ENCODE results near the gene DHPS.
"Not testable (repeated sequence)": the region's sequence is repeated elsewhere in the genome, so short reads cannot be mapped to it uniquely, and the experiment has no call there.

The DHPS gene

GRCh38 chr19:12708641-12709040 lies 27.0 kb upstream of the DHPS start:
- H3K4me3 ChIP-seq (ENCODE audit: low read length) = no peak overlapping the region
- DNase-seq (ENCODE audit: low read depth, low spot score) = no peak

GRCh38 chr19:12706332-12706718 lies 24.6 kb upstream of the DHPS start:
- DNase-seq (ENCODE audit: low read depth, low spot score) = no peak
- no peak overlapping the region for H3K4me3 ChIP-seq (ENCODE audit: low read length)

- no peak overlapping the region for H3K4me3 ChIP-seq (ENCODE audit: low read length)
These were observed 24.1 kb upstream of the DHPS start for GRCh38 chr19:12705654-12706331.

GRCh38 chr19:12705169-12705568 lies 23.5 kb upstream of the DHPS start:
- no peak for DNase-seq (ENCODE audit: low read depth, low spot score)
- no peak overlapping the region for H3K4me3 ChIP-seq (ENCODE audit: low read length)

More at GRCh38 chr19:12705654-12706331, 24.1 kb upstream of the DHPS start:
- DNase-seq (ENCODE audit: low read depth, low spot score) = no peak

GRCh38 chr19:12703046-12703445 lies 21.4 kb upstream of the DHPS start:
- DNase-seq (ENCODE audit: low read depth, low spot score) = peak; percentile 83
- H3K4me3 ChIP-seq (ENCODE audit: low read length) = no peak overlapping the region

GRCh38 chr19:12701596-12702282 lies 20.1 kb upstream of the DHPS start:
- H3K4me3 ChIP-seq (ENCODE audit: low read length) = no peak overlapping the region
- DNase-seq (ENCODE audit: low read depth, low spot score) = no peak

- DNase-seq (ENCODE audit: low read depth, low spot score) = no peak
- no peak overlapping the region for H3K4me3 ChIP-seq (ENCODE audit: low read length)
These were observed 16.5 kb upstream of the DHPS start for GRCh38 chr19:12698138-12698537.

- DNase-seq (ENCODE audit: low read depth, low spot score); H3K4me3 ChIP-seq (ENCODE audit: low read length): not testable (repeated sequence)
These were observed 15.7 kb upstream of the DHPS start for GRCh38 chr19:12697425-12697824.

DNA sequence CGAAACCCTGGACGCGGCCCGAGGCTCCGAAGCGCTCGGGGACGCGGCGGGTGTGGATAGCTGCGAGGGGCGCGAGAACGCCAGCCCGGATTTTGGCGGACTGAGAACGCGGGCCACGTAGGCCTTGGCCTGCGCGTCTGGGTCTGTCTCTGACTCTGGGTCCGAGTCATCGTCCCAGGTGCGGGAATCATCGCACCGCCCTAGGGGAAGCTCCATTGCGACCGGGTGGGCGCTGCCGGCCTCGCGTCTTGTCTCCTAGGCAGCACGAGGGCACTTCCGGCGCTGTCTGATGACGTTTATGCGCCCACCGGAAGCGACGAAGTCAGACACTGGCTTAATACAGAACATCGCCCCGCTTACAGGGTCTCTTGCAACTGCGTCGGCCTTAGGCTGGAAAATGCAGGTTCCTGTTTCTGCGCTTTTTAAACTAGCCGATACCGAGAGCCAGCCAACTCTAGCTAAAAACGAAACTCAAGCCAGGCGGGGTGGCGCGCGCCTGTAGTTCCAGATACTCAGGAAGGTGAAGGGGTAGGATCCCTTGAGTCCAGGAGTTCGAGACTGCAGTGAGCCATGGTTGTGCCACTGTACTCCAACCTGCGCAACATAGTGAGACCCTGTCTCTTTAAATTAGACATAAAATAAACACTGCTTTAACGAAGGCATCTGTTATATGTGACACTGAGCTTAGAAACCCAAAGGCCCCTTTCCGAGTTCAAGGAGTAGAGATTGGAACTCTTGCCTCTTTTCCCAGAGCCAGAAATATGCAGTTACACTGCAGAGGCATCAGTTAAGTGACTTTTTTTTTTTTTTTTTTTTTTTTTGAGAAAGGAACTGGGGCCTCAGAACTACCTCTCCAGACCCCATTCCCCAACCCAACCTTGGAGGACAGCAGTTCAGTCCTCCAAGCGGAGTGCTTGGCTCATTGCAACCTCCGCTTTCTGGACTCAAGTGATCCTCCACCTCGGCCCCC lies 15.0 kb upstream of the DHPS start, which contains the start of gene FBXW9:
Gene FBXW9 (minus strand): TSS at position 266 of the 970 bp plus-strand sequence. CDS start 50 bp downstream, at position 216.
- peak within 1 kb of the TSS; percentile 86 for H3K4me3 ChIP-seq (ENCODE audit: low read length)
- DNase-seq (ENCODE audit: low read depth, low spot score) = peak; percentile 96

GRCh38 chr19:12695997-12696365 lies 14.3 kb upstream of the DHPS start:
- no peak for DNase-seq (ENCODE audit: low read depth, low spot score)
- H3K4me3 ChIP-seq (ENCODE audit: low read length) = peak overlapping the region; percentile 86

- H3K4me3 ChIP-seq (ENCODE audit: low read length) = peak overlapping the region; percentile 86
- no peak for DNase-seq (ENCODE audit: low read depth, low spot score)
These were observed 13.8 kb upstream of the DHPS start for GRCh38 chr19:12695514-12695913.

DNA sequence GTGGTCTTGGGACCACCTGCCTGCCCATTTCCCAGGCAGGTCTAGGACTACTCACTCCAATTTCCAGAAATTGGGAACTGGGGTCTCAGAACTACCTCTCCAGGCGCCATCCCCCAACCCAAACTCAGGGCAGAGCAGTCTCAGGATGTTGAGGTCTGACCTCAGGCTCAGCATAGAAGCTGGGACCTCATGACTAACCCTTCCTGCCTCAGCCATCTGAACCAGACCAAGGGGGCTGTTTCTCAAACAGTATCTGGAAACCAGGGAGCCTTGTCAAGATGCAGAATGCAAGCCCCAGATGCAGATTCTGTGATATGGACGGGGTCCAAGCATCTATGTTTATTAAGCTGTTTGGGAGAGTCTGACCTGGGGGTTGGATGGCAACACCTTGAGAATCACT lies 13.4 kb upstream of the DHPS start:
- no peak for DNase-seq (ENCODE audit: low read depth, low spot score)
- no peak overlapping the region for H3K4me3 ChIP-seq (ENCODE audit: low read length)

DNA sequence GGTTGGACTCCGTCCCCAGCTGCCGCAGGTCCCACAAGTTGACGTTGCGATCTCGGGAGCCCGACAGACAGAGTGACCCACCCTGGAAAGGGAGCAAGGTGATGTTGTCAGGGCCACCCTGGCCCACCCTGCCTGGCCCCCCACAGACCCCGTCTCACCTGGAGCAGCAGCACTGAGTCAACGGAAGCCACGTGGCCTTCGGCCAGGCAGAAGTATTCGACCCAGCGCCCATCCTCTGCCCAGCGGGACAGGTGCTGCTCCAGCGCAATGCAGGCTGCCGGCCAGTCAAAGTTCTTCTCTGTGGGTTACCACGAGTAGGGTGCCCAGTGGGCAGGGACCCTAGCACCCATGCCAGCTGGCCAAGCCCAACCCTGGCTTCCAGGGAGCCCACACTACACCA lies 13.0 kb upstream of the DHPS start:
- no peak for DNase-seq (ENCODE audit: low read depth, low spot score)
- H3K4me3 ChIP-seq (ENCODE audit: low read length) = no peak overlapping the region

- DNase-seq (ENCODE audit: low read depth, low spot score) = no peak
- no peak overlapping the region for H3K4me3 ChIP-seq (ENCODE audit: low read length)
These were observed 11.3 kb upstream of the DHPS start for GRCh38 chr19:12692960-12693359.

- no peak for DNase-seq (ENCODE audit: low read depth, low spot score)
- H3K4me3 ChIP-seq (ENCODE audit: low read length) = no peak overlapping the region
These were observed 8.0 kb upstream of the DHPS start for GRCh38 chr19:12689581-12690216.

GRCh38 chr19:12689012-12689411 lies 7.3 kb upstream of the DHPS start:
- no peak for DNase-seq (ENCODE audit: low read depth, low spot score)
- no peak overlapping the region for H3K4me3 ChIP-seq (ENCODE audit: low read length)

GRCh38 chr19:12687496-12688196 lies 6.0 kb upstream of the DHPS start, which contains the start of gene GNG14:
GNG14 (plus strand) TSS chr19:12687998; CDS start chr19:12688049, 51 bp downstream.
- H3K4me3 ChIP-seq (ENCODE audit: low read length) = no peak within 1 kb of the TSS
- DNase-seq (ENCODE audit: low read depth, low spot score) = no peak

DNA sequence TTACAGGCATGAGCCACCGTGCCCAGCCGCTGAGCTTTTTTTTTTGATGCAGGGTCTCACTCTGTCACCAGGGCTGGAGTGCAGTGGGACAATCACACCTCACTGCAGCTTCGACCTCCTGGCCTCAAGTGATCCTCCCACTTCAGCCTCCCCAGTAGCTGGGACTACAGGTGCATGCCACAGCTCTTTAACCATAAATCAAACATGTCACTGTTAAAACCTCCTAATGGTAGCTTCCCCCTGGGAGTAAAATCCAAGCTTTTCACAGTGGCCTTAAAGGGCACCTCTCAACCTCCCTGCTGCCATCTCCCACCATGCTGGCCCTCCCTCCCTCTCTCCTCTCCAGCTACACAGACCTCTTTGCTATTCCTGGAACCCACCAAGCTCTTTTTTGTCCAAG lies 4.2 kb upstream of the DHPS start:
- no peak overlapping the region for H3K4me3 ChIP-seq (ENCODE audit: low read length)
- no peak for DNase-seq (ENCODE audit: low read depth, low spot score)

DNA sequence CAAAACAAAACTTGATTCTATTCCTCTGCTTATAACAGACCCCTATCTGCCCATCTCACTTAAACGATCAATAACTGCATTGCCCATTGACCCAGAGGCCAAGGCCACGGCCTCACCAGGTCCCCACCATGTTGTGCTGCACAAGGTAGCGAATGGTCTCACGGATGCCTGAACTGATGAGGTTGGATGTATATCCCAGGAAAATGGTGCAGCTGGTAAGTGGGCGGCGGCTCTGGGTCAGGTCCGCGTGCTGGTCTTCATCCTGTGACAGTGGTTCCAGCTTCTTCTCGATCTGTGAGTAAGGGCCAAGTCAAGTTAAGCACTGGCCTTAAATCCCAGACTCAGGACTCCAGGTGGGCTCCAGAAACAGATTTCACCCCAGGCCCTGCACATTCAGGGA lies 1.6 kb downstream of the DHPS start:
- no peak overlapping the region for H3K4me3 ChIP-seq (ENCODE audit: low read length)

More for the DNA sequence above, 1.6 kb downstream of the DHPS start:
- no peak for DNase-seq (ENCODE audit: low read depth, low spot score)

Data from Jurkat, Clone E6-1 (cell line).